ENCODE measurements around the gene KCNQ1OT1. TPM values are rescaled to one million over a fixed set of nuclear protein-coding genes. Genes with fewer than 3 reads are reported as not detected.

Gene KCNQ1OT1
- total and polyA plus RNA-seq, 2 donors = 0.09 to 0.42 TPM

DNA sequence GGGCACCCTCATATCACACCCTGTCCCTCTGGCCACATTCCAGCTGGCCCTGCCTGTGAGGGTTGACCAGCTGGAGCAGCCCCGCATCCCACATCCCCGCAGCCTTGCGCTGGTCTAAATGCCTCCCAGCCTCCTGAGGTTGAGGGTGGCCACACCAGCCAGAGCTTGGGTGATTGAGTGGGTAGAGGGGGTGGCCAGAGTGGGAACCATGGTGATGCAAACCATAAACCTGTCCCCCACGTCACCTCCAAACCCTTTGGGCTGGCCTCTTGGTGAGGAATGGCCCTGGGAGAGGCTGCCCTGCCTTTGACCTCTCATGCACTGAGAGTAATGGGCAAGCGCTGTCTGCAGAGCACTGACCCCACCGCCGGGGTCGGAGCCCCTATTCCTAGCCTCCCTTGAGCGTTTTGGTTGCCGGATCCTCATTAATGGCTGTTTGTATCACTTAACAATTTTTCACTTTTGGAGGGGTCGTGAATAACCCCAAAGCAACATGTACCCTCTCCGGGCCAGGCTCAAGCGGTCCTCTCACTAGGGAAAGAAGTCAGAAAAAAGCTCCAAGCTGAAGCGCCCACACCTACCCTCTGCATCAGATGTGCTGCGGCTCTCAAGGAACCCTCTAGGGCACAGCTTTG lies 16.0 kb upstream of the KCNQ1OT1 start:
- H3K36me3 ChIP-seq (ENCODE audit: control insufficient read depth in 2 of 2, insufficient read depth in 2 of 2, low read length in 1 of 2) = no peaks in the 10 kb centered on the region
- no peak overlapping the region for H3K27ac ChIP-seq (ENCODE audit: low read depth in 1 of 2, low read length in 1 of 2)
- H3K9me3 ChIP-seq (ENCODE audit: control insufficient read depth in 2 of 2, insufficient read depth in 1 of 2, low read length in 1 of 2) = no peaks in the 10 kb centered on the region
- DNase-seq (ENCODE audit: low read depth in 6 of 9, low spot score in 9 of 9) = no peak
- peaks cover 0 to 22% of the 10 kb centered on the region in 2 donors for H3K4me1 ChIP-seq (ENCODE audit: control insufficient read depth in 2 of 2, insufficient read depth in 2 of 2, low read length in 2 of 2)
- H3K27me3 ChIP-seq (ENCODE audit: control insufficient read depth in 2 of 2, insufficient read depth in 1 of 2, low read length in 1 of 2) = peaks cover 0 to 3% of the 10 kb centered on the region in 2 donors
- 95% methylated on average over 15 of the region's 15 CpGs for WGBS
- H3K4me3 ChIP-seq (ENCODE audit: low read length in 2 of 2) = no peak overlapping the region

DNA sequence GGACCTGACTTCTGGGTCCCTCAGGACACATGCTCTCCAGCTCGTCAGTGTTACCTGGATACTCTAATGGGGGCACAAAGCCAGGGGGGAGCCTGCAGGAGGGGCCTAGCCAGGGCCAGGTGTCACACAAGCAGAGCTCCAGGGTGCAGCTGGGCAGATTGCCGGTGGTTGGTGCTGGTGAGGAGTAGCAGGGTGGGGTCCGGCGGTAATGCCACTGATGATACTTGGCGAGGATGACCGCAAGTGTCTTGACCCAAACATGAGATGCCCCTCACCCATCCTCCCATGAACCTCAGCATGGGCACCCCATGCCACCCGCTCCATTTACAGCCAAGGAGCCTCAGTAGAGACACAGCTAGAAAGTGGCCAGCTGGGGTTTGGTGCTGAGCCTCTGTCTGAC lies 15.1 kb upstream of the KCNQ1OT1 start:
- Histone ChIP-seq H3K36me3 (ENCODE audit: control insufficient read depth in 2 of 2, insufficient read depth in 2 of 2, low read length in 1 of 2) (no peaks in the 10 kb centered on the region), H3K27me3 (ENCODE audit: control insufficient read depth in 2 of 2, insufficient read depth in 1 of 2, low read length in 1 of 2) (peaks cover 0 to 3% of the 10 kb centered on the region in 2 donors), H3K27ac (ENCODE audit: low read depth in 1 of 2, low read length in 1 of 2) (no peak overlapping the region), H3K4me3 (ENCODE audit: low read length in 2 of 2) (no peak overlapping the region), H3K4me1 (ENCODE audit: control insufficient read depth in 2 of 2, insufficient read depth in 2 of 2, low read length in 2 of 2) (peaks cover 0 to 22% of the 10 kb centered on the region in 2 donors), H3K9me3 (ENCODE audit: control insufficient read depth in 2 of 2, insufficient read depth in 1 of 2, low read length in 1 of 2) (no peaks in the 10 kb centered on the region)
- 97% methylated on average over 7 of the region's 7 CpGs for WGBS
- no peak for DNase-seq (ENCODE audit: low read depth in 6 of 9, low spot score in 9 of 9)

DNA sequence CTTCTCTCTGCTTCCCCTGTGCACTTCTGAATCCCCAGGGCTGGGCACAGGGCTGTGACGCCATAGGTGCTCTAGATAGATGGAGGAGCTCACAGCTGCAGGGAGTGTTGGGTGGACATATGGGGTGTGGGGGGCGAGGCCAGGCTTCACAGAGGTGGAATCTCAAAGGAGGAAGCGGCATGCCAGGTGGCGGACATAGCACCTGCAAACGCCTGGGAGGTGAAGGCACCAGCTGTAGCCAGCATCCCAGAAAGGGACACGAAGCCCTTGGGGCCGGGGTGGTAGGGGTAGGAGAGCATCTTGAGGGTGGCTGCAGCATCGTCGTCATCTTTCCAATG lies 14.6 kb upstream of the KCNQ1OT1 start:
- Histone ChIP-seq H3K27me3 (ENCODE audit: control insufficient read depth in 2 of 2, insufficient read depth in 1 of 2, low read length in 1 of 2) (peaks cover 0 to 3% of the 10 kb centered on the region in 2 donors), H3K27ac (ENCODE audit: low read depth in 1 of 2, low read length in 1 of 2) (no peak overlapping the region), H3K9me3 (ENCODE audit: control insufficient read depth in 2 of 2, insufficient read depth in 1 of 2, low read length in 1 of 2) (no peaks in the 10 kb centered on the region), H3K36me3 (ENCODE audit: control insufficient read depth in 2 of 2, insufficient read depth in 2 of 2, low read length in 1 of 2) (no peaks in the 10 kb centered on the region), H3K4me3 (ENCODE audit: low read length in 2 of 2) (no peak overlapping the region), H3K4me1 (ENCODE audit: control insufficient read depth in 2 of 2, insufficient read depth in 2 of 2, low read length in 2 of 2) (peaks cover 0 to 22% of the 10 kb centered on the region in 2 donors)
- 93% methylated on average over 9 of the region's 9 CpGs for WGBS
- no peak for DNase-seq (ENCODE audit: low read depth in 6 of 9, low spot score in 9 of 9)

DNA sequence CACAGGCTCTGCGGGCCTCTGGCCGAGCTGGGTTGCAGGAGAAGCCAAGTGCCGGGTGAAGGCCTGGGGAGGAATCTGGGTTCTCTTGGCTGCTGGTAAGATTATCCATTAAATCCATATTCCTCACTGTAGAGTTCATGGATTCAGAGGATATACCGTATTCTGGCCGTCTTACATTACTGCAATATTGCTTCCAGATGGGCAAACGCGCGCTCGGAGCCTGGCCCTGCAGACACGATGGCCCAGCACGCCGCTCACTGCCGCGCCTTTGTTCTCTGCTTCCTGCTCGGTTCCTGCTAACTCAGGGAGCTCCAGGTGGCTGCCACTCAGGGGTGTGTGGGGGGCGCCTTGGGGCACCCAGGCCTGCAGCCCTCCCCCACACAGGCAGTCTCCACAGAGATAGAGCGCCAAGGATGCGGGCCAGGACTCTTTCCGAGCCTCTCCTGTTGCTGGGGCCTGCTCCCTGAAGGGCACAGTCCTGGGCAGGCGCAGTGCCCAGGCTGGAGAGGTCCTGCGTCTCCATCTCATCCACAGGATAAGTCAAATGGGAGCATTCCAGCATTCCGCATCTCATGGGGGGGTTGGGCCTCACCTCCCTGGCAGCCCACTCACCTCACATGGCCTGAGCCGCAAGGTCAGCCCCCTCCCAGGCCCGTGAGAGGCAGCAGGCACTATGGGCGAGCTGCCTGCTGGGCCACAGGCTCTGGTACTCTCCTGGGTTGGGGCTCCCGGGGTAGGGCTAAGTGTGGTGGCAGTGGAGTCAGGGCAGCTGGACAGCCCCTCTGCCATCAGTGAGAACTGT lies 14.1 kb upstream of the KCNQ1OT1 start:
- H3K36me3 ChIP-seq (ENCODE audit: control insufficient read depth in 2 of 2, insufficient read depth in 2 of 2, low read length in 1 of 2) = no peaks in the 10 kb centered on the region
- no peak overlapping the region for H3K27ac ChIP-seq (ENCODE audit: low read depth in 1 of 2, low read length in 1 of 2)
- H3K9me3 ChIP-seq (ENCODE audit: control insufficient read depth in 2 of 2, insufficient read depth in 1 of 2, low read length in 1 of 2) = no peaks in the 10 kb centered on the region
- peaks cover 0 to 3% of the 10 kb centered on the region in 2 donors for H3K27me3 ChIP-seq (ENCODE audit: control insufficient read depth in 2 of 2, insufficient read depth in 1 of 2, low read length in 1 of 2)
- DNase-seq (ENCODE audit: low read depth in 6 of 9, low spot score in 9 of 9) = no peak
- peaks cover 0 to 22% of the 10 kb centered on the region in 2 donors for H3K4me1 ChIP-seq (ENCODE audit: control insufficient read depth in 2 of 2, insufficient read depth in 2 of 2, low read length in 2 of 2)
- H3K4me3 ChIP-seq (ENCODE audit: low read length in 2 of 2) = no peak overlapping the region
- 97% methylated on average over 26 of the region's 26 CpGs for WGBS

DNA sequence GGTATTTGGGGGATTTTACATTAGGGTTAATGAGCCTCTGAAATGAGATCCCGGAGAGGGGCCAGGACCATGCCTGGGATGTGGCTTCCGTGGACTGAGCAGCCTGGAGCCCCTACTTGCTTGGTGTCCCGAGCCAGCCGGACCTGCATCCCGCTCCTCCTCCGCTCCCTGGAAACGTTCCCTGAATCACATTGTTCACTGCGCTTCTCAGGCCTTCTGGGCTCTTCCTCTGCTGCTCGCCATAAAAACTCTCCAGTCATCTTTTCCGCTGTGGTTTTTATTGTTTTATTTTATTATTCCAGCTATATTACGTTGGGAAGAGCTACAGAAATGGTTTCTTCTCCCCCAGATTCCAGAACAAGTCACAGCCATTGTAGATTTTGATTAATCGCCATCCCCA lies 13.3 kb upstream of the KCNQ1OT1 start:
- Histone ChIP-seq H3K4me1 (ENCODE audit: control insufficient read depth in 2 of 2, insufficient read depth in 2 of 2, low read length in 2 of 2) (peaks cover 0 to 18% of the 10 kb centered on the region in 2 donors), H3K9me3 (ENCODE audit: control insufficient read depth in 2 of 2, insufficient read depth in 1 of 2, low read length in 1 of 2) (no peaks in the 10 kb centered on the region), H3K4me3 (ENCODE audit: low read length in 2 of 2) (no peak overlapping the region), H3K27me3 (ENCODE audit: control insufficient read depth in 2 of 2, insufficient read depth in 1 of 2, low read length in 1 of 2) (peaks cover 0 to 3% of the 10 kb centered on the region in 2 donors), H3K27ac (ENCODE audit: low read depth in 1 of 2, low read length in 1 of 2) (no peak overlapping the region), H3K36me3 (ENCODE audit: control insufficient read depth in 2 of 2, insufficient read depth in 2 of 2, low read length in 1 of 2) (no peaks in the 10 kb centered on the region)
- 95% methylated on average over 12 of the region's 12 CpGs for WGBS
- DNase-seq (ENCODE audit: low read depth in 6 of 9, low spot score in 9 of 9) = no peak

DNA sequence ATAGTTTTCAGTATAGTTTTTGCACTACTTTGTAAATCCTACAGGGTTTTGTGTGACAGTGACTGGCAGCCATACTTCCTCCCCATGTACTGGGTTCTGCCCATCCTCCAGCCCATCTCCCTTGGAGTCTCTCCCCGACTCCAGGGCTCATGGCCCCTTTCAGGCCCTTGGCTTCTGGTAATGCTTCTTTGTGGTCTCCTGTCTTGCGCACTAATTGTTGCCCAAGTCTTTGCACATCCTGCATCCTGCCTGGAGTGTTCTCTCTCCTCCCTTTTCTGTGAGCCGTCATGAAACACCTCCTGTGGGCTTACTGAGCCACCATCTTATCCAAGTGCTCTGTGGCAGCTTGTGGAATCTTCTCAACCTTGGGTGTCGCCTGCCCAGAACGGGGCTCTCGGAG lies 11.4 kb upstream of the KCNQ1OT1 start:
- Histone ChIP-seq H3K27me3 (ENCODE audit: control insufficient read depth in 2 of 2, insufficient read depth in 1 of 2, low read length in 1 of 2) (peaks cover 0 to 3% of the 10 kb centered on the region in 2 donors), H3K27ac (ENCODE audit: low read depth in 1 of 2, low read length in 1 of 2) (no peak overlapping the region), H3K4me3 (ENCODE audit: low read length in 2 of 2) (no peak overlapping the region), H3K36me3 (ENCODE audit: control insufficient read depth in 2 of 2, insufficient read depth in 2 of 2, low read length in 1 of 2) (no peaks in the 10 kb centered on the region), H3K9me3 (ENCODE audit: control insufficient read depth in 2 of 2, insufficient read depth in 1 of 2, low read length in 1 of 2) (peaks cover 2 to 5% of the 10 kb centered on the region in 2 donors), H3K4me1 (ENCODE audit: control insufficient read depth in 2 of 2, insufficient read depth in 2 of 2, low read length in 2 of 2) (peaks cover 0 to 10% of the 10 kb centered on the region in 2 donors)
- DNase-seq (ENCODE audit: low read depth in 6 of 9, low spot score in 9 of 9) = no peak
- WGBS = 98% methylated on average over 6 of the region's 6 CpGs

DNA sequence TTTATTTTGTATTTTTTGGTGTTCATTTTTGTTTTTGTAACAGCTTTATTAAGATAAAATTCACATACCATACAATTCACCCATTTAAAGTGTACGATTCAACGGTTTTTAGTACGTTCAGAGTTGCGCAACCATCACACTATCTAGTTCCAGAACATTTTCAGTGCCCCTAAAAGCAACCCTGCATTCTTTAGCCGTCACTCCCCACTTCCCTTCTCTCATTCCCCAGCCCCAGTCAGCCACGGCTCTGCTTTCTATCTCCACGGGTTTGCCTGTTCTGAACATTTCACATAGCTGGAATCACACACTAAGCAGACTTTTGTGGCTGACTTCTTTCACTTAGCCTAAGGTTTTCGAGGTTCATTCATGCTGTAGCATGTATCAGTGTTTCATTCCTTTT lies 9.6 kb upstream of the KCNQ1OT1 start:
- Histone ChIP-seq H3K27ac (ENCODE audit: low read depth in 1 of 2, low read length in 1 of 2) (no peak overlapping the region), H3K4me1 (ENCODE audit: control insufficient read depth in 2 of 2, insufficient read depth in 2 of 2, low read length in 2 of 2) (peaks cover 0 to 17% of the 10 kb centered on the region in 2 donors), H3K36me3 (ENCODE audit: control insufficient read depth in 2 of 2, insufficient read depth in 2 of 2, low read length in 1 of 2) (no peaks in the 10 kb centered on the region), H3K4me3 (ENCODE audit: low read length in 2 of 2) (no peak overlapping the region), H3K27me3 (ENCODE audit: control insufficient read depth in 2 of 2, insufficient read depth in 1 of 2, low read length in 1 of 2) (peaks cover 0 to 3% of the 10 kb centered on the region in 2 donors), H3K9me3 (ENCODE audit: control insufficient read depth in 2 of 2, insufficient read depth in 1 of 2, low read length in 1 of 2) (peaks cover 2 to 6% of the 10 kb centered on the region in 2 donors)
- DNase-seq (ENCODE audit: low read depth in 6 of 9, low spot score in 9 of 9) = no peak
- WGBS = 84% methylated on average over 8 of the region's 8 CpGs

DNA sequence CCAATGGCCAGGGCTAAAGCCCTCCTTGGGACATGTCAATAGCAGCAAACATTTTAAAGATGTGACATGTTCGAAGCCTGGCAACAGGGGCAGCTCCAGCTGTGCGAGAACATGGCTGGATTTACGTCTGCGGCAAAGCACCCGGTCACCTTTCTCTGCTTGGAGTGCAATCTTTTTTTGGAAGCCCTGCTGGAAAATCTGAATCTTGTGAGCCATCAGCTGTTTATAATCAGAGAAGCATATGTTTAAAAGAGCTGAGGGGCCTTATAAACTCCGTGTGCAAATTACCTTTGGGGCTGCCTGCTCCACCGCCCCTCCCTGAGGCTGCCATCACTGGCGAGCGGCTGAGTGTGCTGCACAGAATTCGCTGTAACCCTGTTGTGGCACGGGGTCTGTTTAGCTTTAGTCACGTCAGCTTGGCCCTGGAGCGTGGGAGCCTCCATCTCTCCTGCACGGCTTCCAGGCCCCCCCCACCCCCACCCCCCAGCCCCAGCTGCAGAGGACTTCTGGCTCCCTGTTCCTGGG lies 9.0 kb upstream of the KCNQ1OT1 start:
- Histone ChIP-seq H3K27ac (ENCODE audit: low read depth in 1 of 2, low read length in 1 of 2) (peak overlapping the region in 1 of 2 donors; percentile 26), H3K4me1 (ENCODE audit: control insufficient read depth in 2 of 2, insufficient read depth in 2 of 2, low read length in 2 of 2) (peaks cover 0 to 18% of the 10 kb centered on the region in 2 donors), H3K36me3 (ENCODE audit: control insufficient read depth in 2 of 2, insufficient read depth in 2 of 2, low read length in 1 of 2) (no peaks in the 10 kb centered on the region), H3K4me3 (ENCODE audit: low read length in 2 of 2) (no peak overlapping the region), H3K27me3 (ENCODE audit: control insufficient read depth in 2 of 2, insufficient read depth in 1 of 2, low read length in 1 of 2) (peaks cover 0 to 3% of the 10 kb centered on the region in 2 donors), H3K9me3 (ENCODE audit: control insufficient read depth in 2 of 2, insufficient read depth in 1 of 2, low read length in 1 of 2) (peaks cover 2 to 6% of the 10 kb centered on the region in 2 donors)
- no peak for DNase-seq (ENCODE audit: low read depth in 6 of 9, low spot score in 9 of 9)
- 92% methylated on average over 14 of the region's 14 CpGs for whole genome bisulfite sequencing

DNA sequence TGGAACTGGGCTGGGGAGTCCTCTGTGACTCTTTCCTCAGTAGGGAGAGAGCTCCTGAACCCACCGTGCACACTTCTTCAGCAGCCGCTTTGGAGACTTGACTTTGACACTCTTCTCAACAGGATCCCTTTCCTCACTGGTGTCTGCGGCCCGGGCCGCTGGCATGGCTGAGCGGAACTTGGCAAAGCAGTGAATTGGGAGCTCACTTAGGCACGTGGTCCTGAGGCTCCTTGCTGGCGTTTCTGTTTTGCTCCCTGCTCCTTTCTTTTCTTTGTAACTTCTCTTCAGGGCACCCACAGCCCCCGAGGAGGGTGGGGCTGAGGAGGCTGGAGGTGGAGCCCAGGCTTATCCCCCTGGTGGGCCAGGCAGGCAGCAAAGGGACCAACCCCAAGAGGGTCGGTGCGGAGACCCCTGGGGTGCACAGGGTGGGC lies 8.4 kb upstream of the KCNQ1OT1 start:
- no peak for DNase-seq (ENCODE audit: low read depth in 6 of 9, low spot score in 9 of 9)
- peaks cover 0 to 3% of the 10 kb centered on the region in 2 donors for H3K27me3 ChIP-seq (ENCODE audit: control insufficient read depth in 2 of 2, insufficient read depth in 1 of 2, low read length in 1 of 2)
- peaks cover 2 to 6% of the 10 kb centered on the region in 2 donors for H3K9me3 ChIP-seq (ENCODE audit: control insufficient read depth in 2 of 2, insufficient read depth in 1 of 2, low read length in 1 of 2)
- H3K4me1 ChIP-seq (ENCODE audit: control insufficient read depth in 2 of 2, insufficient read depth in 2 of 2, low read length in 2 of 2) = peaks cover 0 to 21% of the 10 kb centered on the region in 2 donors
- 93% methylated on average over 11 of the region's 11 CpGs for WGBS
- H3K36me3 ChIP-seq (ENCODE audit: control insufficient read depth in 2 of 2, insufficient read depth in 2 of 2, low read length in 1 of 2) = no peaks in the 10 kb centered on the region
- H3K27ac ChIP-seq (ENCODE audit: low read depth in 1 of 2, low read length in 1 of 2) = no peak overlapping the region
- no peak overlapping the region for H3K4me3 ChIP-seq (ENCODE audit: low read length in 2 of 2)

Data from thymus (tissue), 11 donors.